ENCODE measurements around the gene NFIX.
A peak's percentile ranks its signal among the peaks of the same experiment; 100 is the strongest.
"Not testable (repeated sequence)": the region's sequence is repeated elsewhere in the genome, so short reads cannot be mapped to it uniquely, and the experiment has no call there.

Gene NFIX

GRCh38 chr19:12957389-12957952, 37.8 kb upstream of the NFIX start:
- not testable (repeated sequence) for DNase-seq (ENCODE audit: low spot score)

GRCh38 chr19:12959481-12959880, 35.8 kb upstream of the NFIX start:
- DNase-seq (ENCODE audit: low spot score): no peak

GRCh38 chr19:12965017-12965811, 30.1 kb upstream of the NFIX start:
- peak; percentile 92 for DNase-seq (ENCODE audit: low spot score)

- no peak for DNase-seq (ENCODE audit: low spot score)
Observed at GRCh38 chr19:12965812-12966135, 29.5 kb upstream of the NFIX start.

- DNase-seq (ENCODE audit: low spot score): no peak
Observed at GRCh38 chr19:12967907-12968306, 27.4 kb upstream of the NFIX start.

- DNase-seq (ENCODE audit: low spot score): peak; percentile 20
Observed at GRCh38 chr19:12969292-12969988, 25.8 kb upstream of the NFIX start, which contains the start of gene DAND5. Gene DAND5, plus strand, starts transcription at chr19:12969576. Its CDS starts 85 bp downstream, at chr19:12969661.

- no peak for DNase-seq (ENCODE audit: low spot score)
Observed at GRCh38 chr19:12970070-12970820, 25.0 kb upstream of the NFIX start.

- no peak for DNase-seq (ENCODE audit: low spot score)
Observed at GRCh38 chr19:12973236-12973635, 22.0 kb upstream of the NFIX start.

GRCh38 chr19:12974301-12975220, 20.7 kb upstream of the NFIX start:
- peak; percentile 29 for DNase-seq (ENCODE audit: low spot score)

GRCh38 chr19:12975221-12975741, 20.0 kb upstream of the NFIX start:
- DNase-seq (ENCODE audit: low spot score): no peak

- not testable (repeated sequence) for DNase-seq (ENCODE audit: low spot score)
Observed at GRCh38 chr19:12976109-12976508, 19.2 kb upstream of the NFIX start.

- no peak for DNase-seq (ENCODE audit: low spot score)
Observed at GRCh38 chr19:12979974-12980373, 15.3 kb upstream of the NFIX start.

- no peak for DNase-seq (ENCODE audit: low spot score)
Observed at GRCh38 chr19:12982648-12983047, 12.6 kb upstream of the NFIX start.

- DNase-seq (ENCODE audit: low spot score): no peak
Observed at GRCh38 chr19:12983091-12983490, 12.2 kb upstream of the NFIX start.

- DNase-seq (ENCODE audit: low spot score): peak; percentile 96
Observed at GRCh38 chr19:12983542-12984142, 11.6 kb upstream of the NFIX start.

- DNase-seq (ENCODE audit: low spot score): no peak
Observed at GRCh38 chr19:12984143-12984627, 11.1 kb upstream of the NFIX start.

GRCh38 chr19:12984683-12985048, 10.6 kb upstream of the NFIX start:
- DNase-seq (ENCODE audit: low spot score): no peak

- DNase-seq (ENCODE audit: low spot score): peak; percentile 66
Observed at GRCh38 chr19:12985049-12985776, 10.1 kb upstream of the NFIX start.

GRCh38 chr19:12986726-12987125, 8.5 kb upstream of the NFIX start:
- no peak for DNase-seq (ENCODE audit: low spot score)

GRCh38 chr19:12987190-12987589, 8.1 kb upstream of the NFIX start:
- DNase-seq (ENCODE audit: low spot score): no peak
